DMS79 treated with DMSO at 0.1 percent for 48 hours (cell line): ENCODE data around the gene LRRIQ4.

Experiments used
- DNase-seq: peaks from one replicate; lab custom pipeline; 2025; lab: John Stamatoyannopoulos, UW

The LRRIQ4 gene

DNA sequence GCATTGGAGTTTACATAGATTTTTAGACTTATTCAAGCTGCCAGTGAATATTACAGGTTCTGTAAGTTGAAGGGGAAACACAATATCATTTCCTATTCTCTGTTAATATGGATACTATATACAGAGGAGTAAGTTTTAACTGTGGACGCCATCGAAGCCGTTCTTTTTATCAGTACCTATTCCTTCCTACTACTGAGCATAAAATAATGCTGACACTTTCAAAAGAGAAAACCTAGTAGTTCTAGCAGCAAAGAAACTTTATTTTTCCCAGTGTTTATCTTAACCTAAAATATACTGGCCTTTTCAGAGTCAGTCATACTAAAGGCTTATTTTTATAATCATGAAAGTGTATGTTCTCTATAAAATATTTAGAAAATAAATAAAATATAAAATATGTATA, 42.8 kb downstream of the LRRIQ4 start:
- no peak for DNase-seq

DNA sequence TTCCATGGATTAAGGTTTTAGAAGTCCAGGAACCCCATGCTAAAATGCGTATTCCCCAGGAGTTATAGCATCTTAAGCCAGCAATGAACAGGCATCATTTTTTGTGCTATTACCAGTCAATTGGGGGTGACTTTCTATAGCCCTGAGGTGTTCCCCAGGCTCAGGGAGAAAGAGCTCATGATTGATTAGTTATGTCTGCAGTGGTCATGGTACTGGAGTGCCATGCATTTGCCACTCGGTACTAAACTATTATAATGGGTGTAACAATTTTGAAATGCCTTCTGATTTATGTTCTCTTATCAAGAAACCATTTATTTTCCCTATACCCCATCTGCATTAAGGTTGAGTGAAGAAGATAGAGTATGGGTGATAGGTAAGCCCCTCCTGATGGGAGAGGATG, 45.1 kb downstream of the LRRIQ4 start:
- DNase-seq, result no peak

DNA sequence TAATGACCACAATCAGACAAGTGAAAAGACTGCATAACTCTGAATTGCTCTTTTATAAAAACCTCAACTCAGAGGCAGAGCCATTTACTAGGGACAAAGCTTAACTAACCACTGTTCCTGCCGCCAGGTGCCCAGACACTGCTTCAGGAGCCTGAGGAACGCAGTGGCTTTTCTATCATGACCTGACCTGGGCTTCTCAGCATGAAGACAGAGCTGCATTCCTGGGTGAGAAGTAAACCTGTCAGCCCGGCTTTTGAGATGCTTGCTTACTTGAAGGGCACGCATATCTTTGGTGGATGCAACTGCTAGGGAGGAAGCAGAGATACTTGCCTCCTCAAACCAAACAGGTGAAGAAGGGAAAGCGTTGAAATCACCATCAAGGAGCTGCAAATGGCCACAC, 49.2 kb downstream of the LRRIQ4 start:
- no peak for DNase-seq

DNA sequence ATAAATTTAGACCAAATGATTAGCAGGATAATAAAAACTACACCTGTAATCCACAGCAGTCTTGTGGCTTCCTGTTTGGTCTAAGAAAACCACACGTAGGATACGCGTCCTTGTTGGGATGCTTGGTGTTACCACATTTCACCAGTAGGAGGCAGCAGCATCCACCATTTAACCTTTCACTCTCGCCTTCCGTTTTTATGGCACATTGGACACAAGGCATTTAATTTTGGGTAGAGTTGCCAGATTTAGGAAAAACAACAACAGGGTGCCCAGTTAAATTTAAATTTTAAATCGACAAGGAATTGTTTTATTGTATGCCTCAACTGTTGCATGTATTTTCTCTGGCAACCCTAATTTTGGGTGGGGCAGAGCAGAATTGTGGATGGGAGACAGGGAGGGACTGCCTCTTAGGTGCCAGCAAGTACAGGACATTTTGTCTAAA, 50.8 kb downstream of the LRRIQ4 start:
- DNase-seq, result peak; percentile 20

DNA sequence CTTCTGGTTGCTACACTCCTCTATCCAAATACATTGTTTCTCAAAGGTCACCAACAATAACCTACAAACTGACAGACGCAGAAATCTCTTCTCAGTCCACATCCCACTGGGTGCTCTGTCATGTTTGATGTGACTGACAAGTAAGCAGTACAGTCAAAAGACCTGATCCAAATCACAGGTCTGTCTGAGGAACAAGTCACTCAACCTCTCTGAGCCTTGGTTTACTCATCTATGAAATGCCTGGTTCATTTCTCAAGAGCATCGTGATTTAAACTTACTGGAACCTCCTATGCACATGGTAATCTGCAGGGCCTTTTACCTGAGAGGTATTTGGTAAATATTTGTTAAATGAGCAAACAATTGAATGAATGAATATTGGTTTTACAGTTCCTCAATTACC, 51.6 kb downstream of the LRRIQ4 start:
- no peak for DNase-seq

DNA sequence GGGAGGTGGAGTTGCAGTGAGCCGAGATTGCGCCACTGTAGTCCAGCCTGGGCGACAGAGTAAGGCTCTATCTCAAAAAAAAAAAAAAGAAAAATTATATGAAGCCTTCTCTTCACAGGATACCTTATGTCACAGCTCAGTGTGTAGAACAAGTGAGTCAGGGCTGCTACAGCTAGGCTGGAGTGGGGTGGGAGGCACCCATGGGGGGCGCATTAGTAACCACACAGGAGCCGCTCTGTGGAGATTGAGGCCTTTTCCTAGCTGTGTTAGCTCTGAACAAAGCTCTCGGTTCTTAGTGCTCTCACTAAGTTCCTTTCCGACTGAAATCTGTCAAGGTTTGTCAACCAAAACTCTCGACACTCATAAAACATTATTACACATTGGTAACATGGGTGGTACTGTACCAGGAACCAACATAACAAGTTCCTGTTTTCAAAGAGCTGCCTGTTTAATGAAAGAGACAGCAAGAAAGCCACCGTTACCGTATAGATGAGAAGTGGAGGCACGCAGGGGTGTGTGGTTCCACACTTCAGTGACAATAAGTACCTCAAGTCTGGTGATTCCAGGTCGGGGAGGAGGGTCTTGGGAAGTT, 52.6 kb downstream of the LRRIQ4 start:
- DNase-seq, result peak; percentile 34

DNA sequence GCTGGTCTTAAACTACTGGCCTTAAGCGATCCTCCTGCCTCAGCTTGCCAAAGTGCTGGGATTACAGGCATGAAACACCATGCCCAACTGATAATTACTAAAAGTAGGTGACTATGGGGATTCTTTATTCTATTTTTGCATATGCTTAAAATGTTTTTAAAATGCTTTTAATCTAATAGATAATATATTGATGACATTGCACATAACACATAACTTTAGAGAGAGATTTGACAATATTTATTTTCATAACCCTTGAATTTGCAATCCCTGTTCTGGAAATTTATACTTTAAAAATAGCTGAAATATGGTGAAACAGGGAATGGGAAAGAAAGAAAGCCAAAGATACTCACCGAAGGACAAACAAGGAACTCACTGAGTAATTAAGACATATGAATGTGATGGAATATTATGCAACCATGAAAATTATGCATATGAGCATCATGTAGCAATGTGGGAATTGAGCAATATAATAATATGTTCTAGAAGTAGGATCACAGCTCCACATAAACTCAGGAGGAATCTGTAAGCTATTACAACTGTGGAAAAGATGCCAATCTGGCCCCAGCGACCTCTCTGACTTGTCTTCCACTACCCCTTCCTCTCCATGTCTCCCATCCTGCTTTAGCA, 55.0 kb downstream of the LRRIQ4 start:
- no peak for DNase-seq

DNA sequence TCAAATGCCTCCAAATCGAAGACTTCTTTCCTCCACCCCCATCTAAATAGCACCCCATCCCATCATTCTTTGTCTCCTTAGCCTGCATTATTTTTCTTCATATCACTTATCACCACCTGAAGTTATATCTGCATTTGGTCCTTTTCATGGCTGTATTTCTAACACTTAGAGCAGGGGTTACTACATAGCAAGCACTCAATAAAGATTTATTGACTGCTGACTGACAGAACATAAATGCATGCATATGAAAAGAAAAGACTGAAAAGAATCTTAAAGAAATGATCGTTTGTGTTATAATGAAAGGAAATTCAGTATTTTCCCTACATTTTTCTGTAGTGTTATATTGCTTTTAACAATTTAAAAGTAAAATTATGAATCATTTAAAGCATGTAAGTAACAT, 55.7 kb downstream of the LRRIQ4 start:
- DNase-seq, result no peak

DNA sequence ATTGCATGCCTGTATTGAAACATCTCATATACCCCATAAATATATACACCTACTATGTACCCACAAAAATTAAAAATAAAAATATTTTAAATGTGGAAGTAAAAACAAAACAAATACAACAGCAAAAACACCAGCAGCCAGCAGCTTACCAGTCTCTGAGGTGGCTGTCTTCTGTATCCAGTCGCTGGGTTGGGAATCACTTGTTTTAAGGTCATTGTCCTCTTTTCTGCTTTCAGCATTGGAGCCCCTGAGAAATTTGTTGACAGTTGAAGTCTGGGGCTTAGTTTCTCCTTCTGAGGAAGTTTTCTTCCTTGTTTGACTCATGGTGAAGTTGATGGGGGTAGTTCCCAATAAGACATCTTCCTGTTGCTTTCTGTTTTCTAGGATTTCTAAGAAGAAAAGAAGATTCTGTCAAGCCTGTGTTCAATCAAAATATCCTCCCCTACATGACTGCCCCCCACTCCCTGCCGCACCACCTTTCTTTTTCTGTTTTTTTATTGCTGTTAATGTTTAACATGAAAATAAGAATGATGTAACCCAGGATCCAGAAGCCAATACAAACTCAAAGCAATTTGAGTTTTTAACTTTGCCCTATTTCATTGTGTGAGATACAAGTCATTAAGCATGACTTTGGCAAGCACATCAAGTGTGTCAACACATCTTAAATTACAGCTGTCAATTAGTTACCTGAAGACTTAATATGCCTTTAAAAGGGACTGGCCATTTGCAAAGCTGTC, 57.0 kb downstream of the LRRIQ4 start, which contains the start of gene LRRC31:
Gene LRRC31, minus strand, starts transcription at position 452 of the 737 bp plus-strand sequence. Its CDS starts 128 bp downstream, at position 324.
- DNase-seq, result peak; percentile 73

DNA sequence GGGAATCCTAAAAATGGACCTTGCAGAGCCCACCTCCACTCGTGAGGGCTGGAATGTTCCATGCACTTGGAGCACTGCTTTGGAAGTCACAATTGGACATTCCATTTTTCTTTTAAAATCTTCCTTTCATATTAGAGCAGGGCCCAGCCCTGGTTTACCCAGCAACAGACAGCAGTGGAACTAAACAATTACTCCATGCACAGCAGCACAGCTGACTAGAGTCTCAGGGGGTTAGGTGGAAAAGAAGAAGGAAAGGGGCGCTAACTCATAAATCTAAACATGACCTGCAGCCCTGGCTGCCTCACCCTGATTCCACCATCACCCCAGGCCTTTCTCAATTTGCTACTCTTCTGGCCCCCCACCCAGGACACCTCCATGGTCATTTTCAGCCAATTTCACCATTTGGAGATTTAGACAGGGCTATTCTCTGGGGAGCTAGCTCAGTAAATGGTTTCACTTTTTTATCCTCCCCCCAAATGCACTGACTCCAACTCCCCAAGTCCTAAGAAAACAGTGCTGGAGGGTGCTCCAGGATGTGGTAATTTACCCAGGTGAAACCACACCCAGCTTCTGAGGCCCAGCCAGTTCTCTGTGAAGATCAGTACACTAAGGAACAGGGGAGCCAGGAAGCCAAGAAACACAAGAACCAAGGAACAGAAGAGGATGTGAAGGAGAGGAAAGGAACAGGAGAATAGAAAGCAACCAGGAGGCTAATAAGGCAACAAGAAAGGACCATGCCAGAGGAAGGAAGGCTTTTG, 58.6 kb downstream of the LRRIQ4 start:
- DNase-seq, result no peak

DNA sequence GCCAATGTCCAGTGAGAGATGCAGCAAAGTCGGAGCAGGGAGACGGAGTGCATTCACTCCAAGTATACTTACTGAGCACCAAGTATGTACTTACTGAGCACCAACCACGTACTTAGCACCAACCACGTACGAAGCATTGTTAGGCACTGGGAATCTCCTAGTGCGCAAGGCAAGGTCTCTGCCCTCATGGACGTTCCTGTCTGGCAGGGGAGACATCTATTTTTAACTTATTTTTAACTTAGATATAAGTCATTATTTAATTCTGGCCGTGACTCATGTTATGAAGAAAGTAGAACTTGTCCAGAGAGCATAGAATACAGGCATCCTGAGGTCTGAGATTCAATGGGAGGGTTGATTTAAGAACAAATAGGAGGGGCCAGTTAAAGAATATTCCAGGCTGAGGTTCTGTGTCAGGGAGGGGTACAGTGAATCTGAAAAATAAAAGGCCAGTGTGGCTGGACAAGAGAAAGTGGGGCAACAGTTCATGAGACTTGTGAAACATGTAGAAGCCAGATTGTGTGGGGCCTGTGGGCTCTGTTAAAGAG, 66.4 kb downstream of the LRRIQ4 start:
- DNase-seq, result no peak

DNA sequence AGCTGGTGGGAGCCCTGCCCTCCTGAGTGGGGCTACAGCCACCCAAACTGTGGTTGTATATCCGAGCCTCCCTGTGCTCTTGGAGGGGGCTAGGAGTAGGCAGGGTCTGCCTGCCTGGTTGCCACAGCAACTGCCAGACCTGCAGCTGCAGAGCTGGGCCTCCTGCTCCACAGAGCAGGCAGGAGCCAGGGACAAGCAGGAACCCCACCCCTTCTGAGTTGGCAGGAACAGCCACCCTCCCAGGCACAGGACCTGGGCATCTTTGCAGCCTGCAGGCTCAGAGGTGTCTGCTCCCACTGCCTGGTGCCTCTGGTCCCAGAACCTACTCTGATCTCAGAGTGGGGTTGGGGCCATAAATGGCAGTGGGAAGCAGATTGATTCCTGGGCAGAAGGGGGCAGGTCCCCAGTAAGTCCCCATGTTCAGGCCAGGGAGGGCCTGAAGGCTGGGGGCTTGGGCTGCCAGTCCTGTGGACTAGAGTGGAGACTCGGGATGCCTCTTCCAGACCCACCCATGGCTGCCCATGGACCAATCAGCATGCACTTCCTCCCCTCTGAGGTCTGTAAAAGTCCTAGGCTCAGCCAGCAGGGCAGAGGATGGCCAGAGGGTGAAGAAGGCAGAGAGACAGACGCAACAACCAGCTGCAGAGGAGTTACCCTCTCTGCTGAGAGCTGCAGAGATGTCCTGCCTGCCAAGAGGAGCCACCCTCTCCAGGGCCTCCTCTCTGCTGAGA, 67.3 kb downstream of the LRRIQ4 start:
- no peak for DNase-seq

DNA sequence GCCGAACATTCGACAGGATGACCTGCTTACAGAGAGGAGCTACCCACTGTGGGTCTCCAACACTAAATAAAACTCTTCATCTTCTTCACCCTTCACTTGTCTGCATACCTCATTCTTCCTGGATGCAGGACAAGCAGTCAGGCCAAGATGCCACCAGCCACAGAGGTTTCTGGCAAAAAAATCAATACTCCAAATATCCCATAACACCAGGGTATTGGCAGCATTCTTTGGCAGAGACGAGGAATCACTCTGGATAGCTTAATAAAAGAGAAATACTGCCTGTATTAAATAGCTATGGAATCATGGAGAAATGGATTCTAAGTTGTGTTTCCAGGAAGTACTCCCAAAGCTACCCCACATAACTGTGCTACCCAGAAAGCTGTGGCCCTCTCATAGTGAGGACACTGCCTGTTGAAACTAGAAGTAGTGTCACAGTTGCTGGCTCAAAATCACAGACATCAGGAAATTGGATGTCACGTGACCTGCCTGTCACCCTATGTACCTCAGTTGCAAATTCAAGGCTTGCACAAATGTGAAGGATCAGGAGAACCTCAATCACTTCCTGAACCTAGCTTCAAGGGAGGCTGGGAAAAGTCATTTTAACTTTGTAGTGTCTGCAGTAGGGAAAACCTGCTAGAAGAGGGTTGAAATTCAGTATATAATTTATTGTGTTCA, 68.0 kb downstream of the LRRIQ4 start:
- no peak for DNase-seq

DNA sequence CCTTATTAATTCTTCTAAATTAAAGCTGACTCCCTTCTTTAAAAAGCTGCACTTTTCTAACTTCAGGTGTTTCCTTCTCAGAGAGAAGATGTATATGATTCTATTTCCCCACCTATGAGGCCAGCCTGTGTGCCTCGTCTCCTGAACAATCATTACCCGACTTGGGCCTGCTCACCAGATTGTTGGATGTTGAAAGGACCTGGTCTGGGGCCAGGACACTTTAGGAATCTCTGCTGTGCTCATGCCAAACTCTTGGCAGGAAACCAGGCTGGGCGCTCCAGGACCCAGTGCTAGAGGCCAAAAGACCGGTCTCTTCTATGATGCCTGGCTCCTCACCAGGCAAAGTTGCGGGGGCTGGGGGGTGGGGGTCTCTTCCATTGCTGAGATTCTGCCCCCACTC, 74.0 kb downstream of the LRRIQ4 start:
- no peak for DNase-seq
